Activated CD4-positive, alpha-beta T cell treated with anti-CD3 and anti-CD28 coated beads, Interleukin-2, amount 10 ng/mL, durations not matched to agents 7 days and 5 days (primary cell): Measurements from ENCODE around the gene MRTFB. TPM values are rescaled to one million over a fixed set of nuclear protein-coding genes. Genes with fewer than 3 reads are reported as not detected.
A peak's percentile ranks its signal among the peaks of the same experiment; 100 is the strongest.
"Not testable (repeated sequence)": the region's sequence is repeated elsewhere in the genome, so short reads cannot be mapped to it uniquely, and the experiment has no call there.

Experiments
- CTCF ChIA-PET: fragments of 350-600 bp; sonication (Branson Sonifier 250); formaldehyde crosslinking; loops from one replicate; lab custom pipeline; 2021; ENCODE audit warnings: antibody characterized with exemption; lab: Charles Lee
- POLR2A ChIA-PET: fragments of 350-600 bp; sonication (Branson Sonifier 250); formaldehyde crosslinking; loops from one replicate; lab custom pipeline; 2021; ENCODE audit warnings: antibody characterized with exemption; lab: Charles Lee
- DNase-seq: peaks from one replicate; pipeline ENCODE4 v3.0.0-alpha.2; 2020
- H3K27ac Mint-ChIP-seq: one replicate; pipeline ENCODE4 v1.8.0; 2021; ENCODE audit warnings: mild to moderate bottlenecking, moderate library complexity, mixed read lengths
- H3K27me3 Mint-ChIP-seq: one replicate; pipeline ENCODE4 v1.8.0; 2021; ENCODE audit warnings: mixed read lengths
- H3K36me3 Mint-ChIP-seq: one replicate; pipeline ENCODE4 v1.8.0; 2021; ENCODE audit warnings: low read depth, mixed read lengths
- H3K4me1 Mint-ChIP-seq: one replicate; pipeline ENCODE4 v1.8.0; 2021; ENCODE audit warnings: mixed read lengths
- H3K4me3 Mint-ChIP-seq: one replicate; pipeline ENCODE4 v1.8.0; 2021; ENCODE audit warnings: mild to moderate bottlenecking, moderate library complexity, mixed read lengths
- H3K9me3 Mint-ChIP-seq: one replicate; pipeline ENCODE4 v1.8.0; 2021; ENCODE audit warnings: mixed read lengths
- total RNA-seq, 2 experiments: library from RNA; stranded (reverse); gene quantifications; one replicate each; pipeline ENCODE4 v1.2.3, GENCODE V29; 2021

MRTFB gene
- total RNA-seq: 10 to 100 TPM; 17.7 to 21.2 TPM

- H3K27me3 Mint-ChIP-seq: no peaks in the 10 kb centered on the region
- no peaks in the 10 kb centered on the region for H3K9me3 Mint-ChIP-seq
- H3K4me1 Mint-ChIP-seq: peaks cover 19% of the 10 kb centered on the region
- H3K27ac Mint-ChIP-seq: peak within 1 kb of the TSS; percentile 89
- POLR2A ChIA-PET: no interaction called here
- peaks cover 4% of the 10 kb centered on the region for H3K36me3 Mint-ChIP-seq
- H3K4me3 Mint-ChIP-seq: peak within 1 kb of the TSS; percentile 85
- DNase-seq: peak; percentile 79
- CTCF ChIA-PET: interaction anchor here (0.6 kb wide), 1 partner anchor 1025 kb away, joined by 3 read pairs; no protein-coding TSS in a partner anchor
These were observed at the start of gene MRTFB for GRCh38 chr16:14070877-14071575. Gene MRTFB, plus strand, starts transcription at chr16:14071319. Its CDS starts 69,288 bp downstream, at chr16:14140607.

GRCh38 chr16:14023526-14023925 is 47.6 kb upstream of the MRTFB start:
- H3K9me3 Mint-ChIP-seq, H3K36me3 Mint-ChIP-seq, H3K4me1 Mint-ChIP-seq, POLR2A ChIA-PET, H3K4me3 Mint-ChIP-seq, H3K27ac Mint-ChIP-seq, DNase-seq, CTCF ChIA-PET: not testable (repeated sequence)
- peaks cover 14% of the 10 kb centered on the region for H3K27me3 Mint-ChIP-seq

- Mint-ChIP-seq H3K4me1 (no peaks in the 10 kb centered on the region), H3K4me3 (no peak overlapping the region), H3K9me3 (no peaks in the 10 kb centered on the region), H3K27ac (no peak overlapping the region), H3K27me3 (peaks cover 14% of the 10 kb centered on the region), H3K36me3 (no peaks in the 10 kb centered on the region)
- POLR2A ChIA-PET: no interaction called here
- CTCF ChIA-PET: no interaction called here
- DNase-seq: no peak
These were observed 46.8 kb upstream of the MRTFB start for GRCh38 chr16:14024283-14024682.

GRCh38 chr16:14026572-14027285 is 44.4 kb upstream of the MRTFB start:
- no peak for DNase-seq
- no peak overlapping the region for H3K27ac Mint-ChIP-seq
- no peaks in the 10 kb centered on the region for H3K36me3 Mint-ChIP-seq
- ChIA-PET CTCF (no interaction called here), POLR2A (no interaction called here)
- peaks cover 12% of the 10 kb centered on the region for H3K27me3 Mint-ChIP-seq
- no peaks in the 10 kb centered on the region for H3K9me3 Mint-ChIP-seq
- no peak overlapping the region for H3K4me3 Mint-ChIP-seq
- H3K4me1 Mint-ChIP-seq: no peaks in the 10 kb centered on the region

- H3K4me3 Mint-ChIP-seq: no peak overlapping the region
- POLR2A ChIA-PET: no interaction called here
- H3K27ac Mint-ChIP-seq: no peak overlapping the region
- H3K9me3 Mint-ChIP-seq: no peaks in the 10 kb centered on the region
- H3K27me3 Mint-ChIP-seq: peaks cover 12% of the 10 kb centered on the region
- no peak for DNase-seq
- no peaks in the 10 kb centered on the region for H3K36me3 Mint-ChIP-seq
- CTCF ChIA-PET: interaction anchor here (1.1 kb wide), 1 partner anchor 39 kb away, joined by 3 read pairs; no protein-coding TSS in a partner anchor
- no peaks in the 10 kb centered on the region for H3K4me1 Mint-ChIP-seq
These were observed 42.9 kb upstream of the MRTFB start for GRCh38 chr16:14028202-14028601.

- H3K27me3 Mint-ChIP-seq: peaks cover 12% of the 10 kb centered on the region
- ChIA-PET CTCF (no interaction called here), POLR2A (no interaction called here)
- no peaks in the 10 kb centered on the region for H3K9me3 Mint-ChIP-seq
- H3K4me3 Mint-ChIP-seq: no peak overlapping the region
- no peaks in the 10 kb centered on the region for H3K4me1 Mint-ChIP-seq
- no peaks in the 10 kb centered on the region for H3K36me3 Mint-ChIP-seq
- H3K27ac Mint-ChIP-seq: no peak overlapping the region
- no peak for DNase-seq
These were observed 41.5 kb upstream of the MRTFB start for GRCh38 chr16:14029658-14030057.

GRCh38 chr16:14035092-14035491 is 36.0 kb upstream of the MRTFB start:
- Mint-ChIP-seq H3K9me3 (no peaks in the 10 kb centered on the region), H3K4me3 (no peak overlapping the region), H3K4me1 (no peaks in the 10 kb centered on the region), H3K27ac (no peak overlapping the region), H3K36me3 (no peaks in the 10 kb centered on the region), H3K27me3 (no peaks in the 10 kb centered on the region)
- ChIA-PET CTCF (interaction anchor here (0.6 kb wide), 1 partner anchor 58 kb away, joined by 3 read pairs; no protein-coding TSS in a partner anchor), POLR2A (no interaction called here)
- no peak for DNase-seq

GRCh38 chr16:14036889-14037288 is 34.2 kb upstream of the MRTFB start:
- no peak overlapping the region for H3K27ac Mint-ChIP-seq
- H3K36me3 Mint-ChIP-seq: no peaks in the 10 kb centered on the region
- ChIA-PET CTCF (interaction anchor here (0.7 kb wide), 2 partner anchors 15 to 282 kb away, joined by 3 read pairs; no protein-coding TSS in a partner anchor), POLR2A (no interaction called here)
- H3K27me3 Mint-ChIP-seq: no peaks in the 10 kb centered on the region
- no peak overlapping the region for H3K4me3 Mint-ChIP-seq
- H3K4me1 Mint-ChIP-seq: peaks cover 4% of the 10 kb centered on the region
- no peaks in the 10 kb centered on the region for H3K9me3 Mint-ChIP-seq
- no peak for DNase-seq

GRCh38 chr16:14037960-14038359 is 33.2 kb upstream of the MRTFB start:
- DNase-seq: no peak
- H3K27me3 Mint-ChIP-seq: no peaks in the 10 kb centered on the region
- no peak overlapping the region for H3K27ac Mint-ChIP-seq
- no peaks in the 10 kb centered on the region for H3K9me3 Mint-ChIP-seq
- ChIA-PET POLR2A (no interaction called here), CTCF (no interaction called here)
- H3K4me3 Mint-ChIP-seq: no peak overlapping the region
- H3K36me3 Mint-ChIP-seq: no peaks in the 10 kb centered on the region
- peaks cover 4% of the 10 kb centered on the region for H3K4me1 Mint-ChIP-seq

GRCh38 chr16:14041164-14041563 is 30.0 kb upstream of the MRTFB start:
- no peaks in the 10 kb centered on the region for H3K36me3 Mint-ChIP-seq
- POLR2A ChIA-PET: no interaction called here
- H3K4me3 Mint-ChIP-seq: no peak overlapping the region

GRCh38 chr16:14042706-14043105 is 28.4 kb upstream of the MRTFB start:
- Mint-ChIP-seq H3K4me1 (peaks cover 4% of the 10 kb centered on the region), H3K9me3 (no peaks in the 10 kb centered on the region), H3K27ac (no peak overlapping the region), H3K27me3 (no peaks in the 10 kb centered on the region), H3K36me3 (no peaks in the 10 kb centered on the region), H3K4me3 (no peak overlapping the region)
- DNase-seq: no peak
- ChIA-PET CTCF (no interaction called here), POLR2A (no interaction called here)

More at GRCh38 chr16:14041164-14041563, 30.0 kb upstream of the MRTFB start:
- CTCF ChIA-PET: no interaction called here
- H3K27me3 Mint-ChIP-seq: no peaks in the 10 kb centered on the region
- no peak overlapping the region for H3K27ac Mint-ChIP-seq
- H3K9me3 Mint-ChIP-seq: no peaks in the 10 kb centered on the region
- no peak for DNase-seq
- H3K4me1 Mint-ChIP-seq: peaks cover 4% of the 10 kb centered on the region

GRCh38 chr16:14043278-14043677 is 27.8 kb upstream of the MRTFB start:
- H3K4me3 Mint-ChIP-seq: no peak overlapping the region
- no peak overlapping the region for H3K27ac Mint-ChIP-seq
- H3K36me3 Mint-ChIP-seq: no peaks in the 10 kb centered on the region
- DNase-seq: no peak
- H3K27me3 Mint-ChIP-seq: no peaks in the 10 kb centered on the region
- H3K4me1 Mint-ChIP-seq: peaks cover 4% of the 10 kb centered on the region
- no peaks in the 10 kb centered on the region for H3K9me3 Mint-ChIP-seq
- POLR2A ChIA-PET: no interaction called here
- CTCF ChIA-PET: no interaction called here

GRCh38 chr16:14043793-14044192 is 27.3 kb upstream of the MRTFB start:
- peaks cover 4% of the 10 kb centered on the region for H3K4me1 Mint-ChIP-seq
- no peak overlapping the region for H3K27ac Mint-ChIP-seq
- DNase-seq: no peak
- POLR2A ChIA-PET: no interaction called here
- no peak overlapping the region for H3K4me3 Mint-ChIP-seq
- no peaks in the 10 kb centered on the region for H3K9me3 Mint-ChIP-seq
- H3K36me3 Mint-ChIP-seq: no peaks in the 10 kb centered on the region
- CTCF ChIA-PET: no interaction called here
- H3K27me3 Mint-ChIP-seq: no peaks in the 10 kb centered on the region
